ENCODE results near the gene HIF1A.

The HIF1A gene

DNA sequence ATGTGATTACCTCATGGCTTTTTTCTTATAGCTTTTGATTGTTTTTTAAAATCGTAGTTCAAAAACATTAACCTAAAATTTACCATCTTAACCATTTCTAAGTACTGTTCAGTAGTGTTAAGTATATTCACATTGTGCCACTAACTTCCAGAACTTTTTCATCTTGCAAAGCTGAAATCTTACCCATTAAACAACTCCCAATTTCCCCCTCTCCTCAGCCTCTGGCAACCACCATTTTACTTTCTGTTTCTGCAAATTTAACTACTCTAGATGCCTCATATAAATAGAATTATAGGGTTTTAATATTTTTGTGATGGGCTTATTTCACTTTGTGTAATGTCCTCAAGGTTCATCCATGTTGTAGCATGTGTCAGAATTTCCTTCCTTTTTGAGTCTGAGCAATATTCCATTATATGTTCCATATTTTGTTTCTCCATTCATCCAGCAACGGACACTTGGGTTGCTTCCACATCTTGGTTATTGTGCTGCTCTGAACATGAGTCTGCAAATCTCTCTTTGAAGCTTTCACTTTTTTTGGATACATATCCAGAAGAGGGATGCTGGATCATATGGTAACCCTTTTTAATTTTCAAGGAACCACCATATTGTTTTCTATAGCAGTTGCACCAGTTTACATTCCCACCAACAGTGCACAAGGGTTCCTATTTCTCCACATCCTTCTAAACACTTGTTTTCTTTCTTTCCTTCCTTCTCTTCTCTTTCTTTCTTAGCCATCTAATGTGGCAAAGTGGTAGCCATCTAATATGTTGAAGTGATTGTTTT lies 5.0 kb downstream of the HIF1A start:
- no peaks in the 10 kb centered on the region for H3K9me2 ChIP-seq (replicated peaks; ENCODE audit: insufficient read depth, low read length)
- peaks cover 19% of the 10 kb centered on the region for H3K36me3 ChIP-seq (ENCODE audit: low read length)
- no peak overlapping the region for H2AFZ ChIP-seq (ENCODE audit: low read depth, low read length, severe bottlenecking)
- H4K20me1 ChIP-seq (ENCODE audit: low read depth, low read length) = peaks cover 84% of the 10 kb centered on the region
- peaks cover 99% of the 10 kb centered on the region for H3K79me2 ChIP-seq (ENCODE audit: insufficient read depth, low read length)
- H3K9me3 ChIP-seq (ENCODE audit: insufficient read depth, low read length) = no peaks in the 10 kb centered on the region
- peak overlapping the region; percentile 73 for H3K4me2 ChIP-seq (ENCODE audit: low read depth, low read length, poor library complexity, severe bottlenecking)
- no peak overlapping the region for H3K27ac ChIP-seq (ENCODE audit: low read depth, low read length)
- no peak overlapping the region for H3K4me3 ChIP-seq (ENCODE audit: insufficient read depth, low read length, poor library complexity, severe bottlenecking)
- peaks cover 9% of the 10 kb centered on the region; the same call in 1 of the 2 replicates for H3F3A ChIP-seq (ENCODE audit: insufficient read depth)
- H3K27me3 ChIP-seq (ENCODE audit: low read length) = no peaks in the 10 kb centered on the region
- TF ChIP-seq EZH2phosphoT487 (conservative IDR thresholded peaks at IDR 0.05; ENCODE audit: low read length) = no peak
- TF ChIP-seq, protein P1, sequence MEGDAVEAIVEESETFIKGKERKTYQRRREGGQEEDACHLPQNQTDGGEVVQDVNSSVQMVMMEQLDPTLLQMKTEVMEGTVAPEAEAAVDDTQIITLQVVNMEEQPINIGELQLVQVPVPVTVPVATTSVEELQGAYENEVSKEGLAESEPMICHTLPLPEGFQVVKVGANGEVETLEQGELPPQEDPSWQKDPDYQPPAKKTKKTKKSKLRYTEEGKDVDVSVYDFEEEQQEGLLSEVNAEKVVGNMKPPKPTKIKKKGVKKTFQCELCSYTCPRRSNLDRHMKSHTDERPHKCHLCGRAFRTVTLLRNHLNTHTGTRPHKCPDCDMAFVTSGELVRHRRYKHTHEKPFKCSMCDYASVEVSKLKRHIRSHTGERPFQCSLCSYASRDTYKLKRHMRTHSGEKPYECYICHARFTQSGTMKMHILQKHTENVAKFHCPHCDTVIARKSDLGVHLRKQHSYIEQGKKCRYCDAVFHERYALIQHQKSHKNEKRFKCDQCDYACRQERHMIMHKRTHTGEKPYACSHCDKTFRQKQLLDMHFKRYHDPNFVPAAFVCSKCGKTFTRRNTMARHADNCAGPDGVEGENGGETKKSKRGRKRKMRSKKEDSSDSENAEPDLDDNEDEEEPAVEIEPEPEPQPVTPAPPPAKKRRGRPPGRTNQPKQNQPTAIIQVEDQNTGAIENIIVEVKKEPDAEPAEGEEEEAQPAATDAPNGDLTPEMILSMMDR (IDR thresholded peaks at IDR 0.05; ENCODE audit: insufficient read depth, low read length, poor library complexity, severe bottlenecking) = no peak
- no peak overlapping the region for H3K9ac ChIP-seq (ENCODE audit: low read length)

DNA sequence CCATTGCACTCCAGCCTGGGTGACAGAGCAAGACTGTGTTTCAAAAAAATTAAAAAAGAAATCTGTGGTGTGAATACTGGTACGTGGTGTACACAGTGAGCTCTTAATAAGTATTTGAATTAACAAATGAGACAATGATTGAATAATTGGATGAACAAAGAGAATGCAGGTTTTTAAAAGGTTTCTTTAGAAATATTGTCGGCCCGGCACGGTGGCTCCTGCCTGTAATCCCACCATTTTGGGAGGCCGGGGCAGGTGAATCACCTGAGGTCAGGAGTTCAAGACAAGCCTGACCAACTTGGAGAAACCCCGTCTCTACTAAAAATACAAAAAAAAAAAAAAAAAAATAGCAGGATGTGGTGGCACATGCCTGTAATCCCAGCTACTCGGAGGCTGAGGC lies 6.6 kb downstream of the HIF1A start:
- no peak overlapping the region for H2AFZ ChIP-seq (ENCODE audit: low read depth, low read length, severe bottlenecking)
- no peak overlapping the region for H3K4me3 ChIP-seq (ENCODE audit: insufficient read depth, low read length, poor library complexity, severe bottlenecking)
- no peaks in the 10 kb centered on the region for H3K27me3 ChIP-seq (ENCODE audit: low read length)
- H3K79me2 ChIP-seq (ENCODE audit: insufficient read depth, low read length) = peaks cover 100% of the 10 kb centered on the region
- no peaks in the 10 kb centered on the region for H3K9me3 ChIP-seq (ENCODE audit: insufficient read depth, low read length)
- no peak overlapping the region for H3K27ac ChIP-seq (ENCODE audit: low read depth, low read length)
- peaks cover 19% of the 10 kb centered on the region for H3K36me3 ChIP-seq (ENCODE audit: low read length)
- H3K4me2 ChIP-seq (ENCODE audit: low read depth, low read length, poor library complexity, severe bottlenecking) = no peak overlapping the region
- peaks cover 83% of the 10 kb centered on the region for H4K20me1 ChIP-seq (ENCODE audit: low read depth, low read length)
- no peak for TF ChIP-seq EZH2phosphoT487 (conservative IDR thresholded peaks at IDR 0.05; ENCODE audit: low read length)
- TF ChIP-seq, protein P1 (IDR thresholded peaks at IDR 0.05; ENCODE audit: insufficient read depth, low read length, poor library complexity, severe bottlenecking) = no peak
- no peaks in the 10 kb centered on the region for H3K9me2 ChIP-seq (replicated peaks; ENCODE audit: insufficient read depth, low read length)
- H3F3A ChIP-seq (ENCODE audit: insufficient read depth) = peaks cover 9% of the 10 kb centered on the region; the same call in 1 of the 2 replicates
- no peak overlapping the region for H3K9ac ChIP-seq (ENCODE audit: low read length)

DNA sequence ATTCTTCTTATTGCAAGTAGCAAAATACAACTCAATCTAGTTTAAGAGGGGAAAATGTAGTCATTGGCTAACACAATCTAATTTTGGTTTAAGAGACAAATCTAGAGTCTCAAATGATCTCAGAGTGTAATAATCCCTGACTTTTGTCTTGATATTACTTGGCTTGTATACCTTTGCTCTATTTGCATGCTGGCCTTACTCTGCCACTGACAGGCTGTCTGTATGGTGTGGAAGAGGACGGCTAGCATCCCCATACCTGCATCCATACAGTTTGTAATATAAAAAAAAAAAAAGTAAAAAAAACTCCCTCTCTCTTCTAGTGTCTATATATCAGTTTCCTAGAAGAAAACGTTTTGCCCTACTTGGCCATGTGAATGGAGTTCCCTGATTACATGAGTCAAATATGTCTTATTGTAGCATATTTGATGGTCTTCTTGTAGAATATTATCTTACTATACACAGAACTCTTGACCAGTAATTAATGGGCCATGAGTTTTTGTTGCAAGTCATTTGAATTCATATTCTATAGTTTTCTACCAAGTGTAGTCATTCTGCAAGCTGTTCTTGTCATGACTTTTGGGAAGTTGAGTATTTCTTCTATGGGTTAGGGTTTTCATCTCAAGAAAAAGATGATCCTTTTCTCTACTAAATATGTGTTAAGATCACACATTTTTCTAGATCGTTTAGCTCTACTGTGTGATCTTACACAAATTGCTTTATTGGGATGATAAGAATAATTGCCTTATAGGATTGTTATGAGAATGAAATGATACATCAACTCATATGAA lies 8.2 kb downstream of the HIF1A start:
- no peaks in the 10 kb centered on the region for H3K9me2 ChIP-seq (replicated peaks; ENCODE audit: insufficient read depth, low read length)
- no peak overlapping the region for H3K4me3 ChIP-seq (ENCODE audit: insufficient read depth, low read length, poor library complexity, severe bottlenecking)
- peaks cover 69% of the 10 kb centered on the region for H4K20me1 ChIP-seq (ENCODE audit: low read depth, low read length)
- no peaks in the 10 kb centered on the region for H3K27me3 ChIP-seq (ENCODE audit: low read length)
- H3K79me2 ChIP-seq (ENCODE audit: insufficient read depth, low read length) = peaks cover 87% of the 10 kb centered on the region
- peaks cover 19% of the 10 kb centered on the region for H3K36me3 ChIP-seq (ENCODE audit: low read length)
- no peak overlapping the region for H3K9ac ChIP-seq (ENCODE audit: low read length)
- H2AFZ ChIP-seq (ENCODE audit: low read depth, low read length, severe bottlenecking) = no peak overlapping the region
- peaks cover 9% of the 10 kb centered on the region; the same call in 1 of the 2 replicates for H3F3A ChIP-seq (ENCODE audit: insufficient read depth)
- H3K9me3 ChIP-seq (ENCODE audit: insufficient read depth, low read length) = no peaks in the 10 kb centered on the region
- no peak overlapping the region for H3K27ac ChIP-seq (ENCODE audit: low read depth, low read length)
- no peak for TF ChIP-seq EZH2phosphoT487 (conservative IDR thresholded peaks at IDR 0.05; ENCODE audit: low read length)
- TF ChIP-seq, protein P1 (IDR thresholded peaks at IDR 0.05; ENCODE audit: insufficient read depth, low read length, poor library complexity, severe bottlenecking) = no peak
- peak overlapping the region; percentile 3 for H3K4me2 ChIP-seq (ENCODE audit: low read depth, low read length, poor library complexity, severe bottlenecking)
